Measurements from ENCODE around the gene SLC24A3.

GRCh38 chr20:19562426-19562825 is 350.0 kb downstream of the SLC24A3 start:
- TF ChIP-seq FOXA3 (CRISPR knock-in tag; IDR thresholded peaks at IDR 0.05) (no peak), CTCF (CRISPR knock-in tag; IDR thresholded peaks at IDR 0.05) (no peak), SYNCRIP (IDR thresholded peaks at IDR 0.05; ENCODE audit: insufficient read depth, low read depth, low read length) (no peak)
